ENCODE data around the gene FHOD3.

- TF ChIP-seq CTCF (IDR thresholded peaks at IDR 0.05): no peak
- TF ChIP-seq POLR2A (IDR thresholded peaks at IDR 0.05): no peak
These were observed 33.2 kb upstream of the FHOD3 start for GRCh38 chr18:36264283-36264682.
